GM12864 (cell line): ENCODE data around the gene RHOD.

Source experiments
- DNase-seq: peaks from one replicate; pipeline ENCODE4 v3.0.0-alpha.2; 2011; ENCODE audit warnings: low read depth
- H3K4me3 ChIP-seq: 2 replicates; pipeline ENCODE4 v1.5.1; 2011; ENCODE audit warnings: mild to moderate bottlenecking, low read depth, low read length, control low read depth
- TF ChIP-seq, protein P1 (sequence below): IDR thresholded peaks from 2 replicates; pipeline ENCODE4 v1.5.1; 2011; ENCODE audit warnings: low read depth, mild to moderate bottlenecking, moderate library complexity, low read length, control low read depth, inconsistent platforms; ENCODE audit errors: missing control alignments

Gene RHOD

GRCh38 chr11:67057205-67057672, 592 bp downstream of the RHOD start:
- TF ChIP-seq, protein P1, sequence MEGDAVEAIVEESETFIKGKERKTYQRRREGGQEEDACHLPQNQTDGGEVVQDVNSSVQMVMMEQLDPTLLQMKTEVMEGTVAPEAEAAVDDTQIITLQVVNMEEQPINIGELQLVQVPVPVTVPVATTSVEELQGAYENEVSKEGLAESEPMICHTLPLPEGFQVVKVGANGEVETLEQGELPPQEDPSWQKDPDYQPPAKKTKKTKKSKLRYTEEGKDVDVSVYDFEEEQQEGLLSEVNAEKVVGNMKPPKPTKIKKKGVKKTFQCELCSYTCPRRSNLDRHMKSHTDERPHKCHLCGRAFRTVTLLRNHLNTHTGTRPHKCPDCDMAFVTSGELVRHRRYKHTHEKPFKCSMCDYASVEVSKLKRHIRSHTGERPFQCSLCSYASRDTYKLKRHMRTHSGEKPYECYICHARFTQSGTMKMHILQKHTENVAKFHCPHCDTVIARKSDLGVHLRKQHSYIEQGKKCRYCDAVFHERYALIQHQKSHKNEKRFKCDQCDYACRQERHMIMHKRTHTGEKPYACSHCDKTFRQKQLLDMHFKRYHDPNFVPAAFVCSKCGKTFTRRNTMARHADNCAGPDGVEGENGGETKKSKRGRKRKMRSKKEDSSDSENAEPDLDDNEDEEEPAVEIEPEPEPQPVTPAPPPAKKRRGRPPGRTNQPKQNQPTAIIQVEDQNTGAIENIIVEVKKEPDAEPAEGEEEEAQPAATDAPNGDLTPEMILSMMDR = no peak
- H3K4me3 ChIP-seq = peak overlapping the region; percentile 50
- no peak for DNase-seq

- H3K4me3 ChIP-seq = no peak overlapping the region
- TF ChIP-seq, protein P1 = no peak
- no peak for DNase-seq
Measured at GRCh38 chr11:67058506-67058905, 1.9 kb downstream of the RHOD start.

DNA sequence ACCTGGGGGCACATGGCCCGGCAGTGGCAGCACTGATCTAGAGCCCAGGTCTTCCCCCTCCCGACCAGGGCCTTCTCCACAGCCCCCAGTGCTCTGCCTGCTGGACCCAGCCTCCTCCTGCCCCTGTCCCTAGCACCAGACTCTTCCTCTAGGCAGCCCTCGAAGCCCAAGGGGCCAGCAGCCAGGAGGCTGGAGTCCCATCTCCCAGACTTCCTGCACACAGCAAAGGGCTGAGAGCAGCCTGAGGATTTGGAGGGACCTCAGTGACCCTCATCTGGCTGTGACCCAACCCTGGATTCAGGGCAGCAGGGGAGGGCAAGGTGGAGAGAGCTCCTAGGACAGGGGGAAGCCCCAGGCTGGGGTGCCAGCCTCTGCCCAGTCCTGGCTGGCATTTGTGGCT, 3.0 kb downstream of the RHOD start:
- TF ChIP-seq, protein P1 = no peak
- no peak overlapping the region for H3K4me3 ChIP-seq
- DNase-seq = no peak

- no peak overlapping the region for H3K4me3 ChIP-seq
- TF ChIP-seq, protein P1 = no peak
Measured at GRCh38 chr11:67060111-67060522, 3.5 kb downstream of the RHOD start.

GRCh38 chr11:67062526-67063373, 6.1 kb downstream of the RHOD start:
- no peak overlapping the region for H3K4me3 ChIP-seq
- DNase-seq = no peak
- TF ChIP-seq, protein P1 = no peak

More at GRCh38 chr11:67060111-67060522, 3.5 kb downstream of the RHOD start:
- no peak for DNase-seq

- TF ChIP-seq, protein P1 = no peak
- DNase-seq = no peak
- no peak overlapping the region for H3K4me3 ChIP-seq
Measured at GRCh38 chr11:67066333-67066709, 9.7 kb downstream of the RHOD start.
